ENCODE results near the gene ADTRP. TPM values are rescaled to one million over a fixed set of nuclear protein-coding genes. Genes with fewer than 3 reads are reported as not detected.

Gene ADTRP
- total and polyA plus RNA-seq, 2 donors (not counting 1 experiment from before 2014, with no cell fraction given) = 0.23 to 1.7 TPM

DNA sequence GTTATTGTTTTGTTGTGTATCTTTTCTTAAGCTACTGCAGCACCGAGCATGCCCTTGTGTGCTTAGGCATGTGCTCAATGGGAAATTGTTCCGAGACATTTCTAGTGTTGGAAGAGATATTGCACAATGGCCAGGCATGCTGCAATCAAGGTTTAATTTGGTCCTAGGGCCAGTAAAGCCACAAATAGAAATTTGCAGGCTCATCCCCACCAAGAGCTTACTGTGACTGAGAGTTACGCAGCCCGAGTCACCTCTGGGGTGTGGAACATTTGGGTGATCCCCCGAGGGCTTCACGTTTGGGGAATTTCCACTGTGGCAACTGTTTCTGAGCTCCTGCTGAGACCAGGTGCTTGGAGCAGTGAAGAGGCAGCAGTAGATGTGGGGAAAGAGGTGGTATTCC is 65.8 kb downstream of the ADTRP start:
- no peak overlapping the region for H3K4me2 ChIP-seq (ENCODE audit: extremely low read depth, insufficient read depth, low read length)
- H3K79me2 ChIP-seq (ENCODE audit: control insufficient read depth, insufficient read depth, low read length) = no peaks in the 10 kb centered on the region
- no peak overlapping the region for H3K27ac ChIP-seq (ENCODE audit: insufficient read depth, low read length)
- H3K27me3 ChIP-seq (ENCODE audit: control insufficient read depth, insufficient read depth, low read length) = no peaks in the 10 kb centered on the region
- H2AFZ ChIP-seq (ENCODE audit: low read length) = no peak overlapping the region
- H3K36me3 ChIP-seq (ENCODE audit: control insufficient read depth, insufficient read depth, low read length) = no peaks in the 10 kb centered on the region
- H4K20me1 ChIP-seq (ENCODE audit: control insufficient read depth, extremely low read depth, insufficient read depth, low read length) = no peaks in the 10 kb centered on the region
- H3K4me1 ChIP-seq (ENCODE audit: control insufficient read depth, extremely low read depth, insufficient read depth, low read length) = peaks cover 12% of the 10 kb centered on the region
- no peak overlapping the region for H3K9ac ChIP-seq (ENCODE audit: insufficient read depth, low read length)
- TF ChIP-seq, protein P1, sequence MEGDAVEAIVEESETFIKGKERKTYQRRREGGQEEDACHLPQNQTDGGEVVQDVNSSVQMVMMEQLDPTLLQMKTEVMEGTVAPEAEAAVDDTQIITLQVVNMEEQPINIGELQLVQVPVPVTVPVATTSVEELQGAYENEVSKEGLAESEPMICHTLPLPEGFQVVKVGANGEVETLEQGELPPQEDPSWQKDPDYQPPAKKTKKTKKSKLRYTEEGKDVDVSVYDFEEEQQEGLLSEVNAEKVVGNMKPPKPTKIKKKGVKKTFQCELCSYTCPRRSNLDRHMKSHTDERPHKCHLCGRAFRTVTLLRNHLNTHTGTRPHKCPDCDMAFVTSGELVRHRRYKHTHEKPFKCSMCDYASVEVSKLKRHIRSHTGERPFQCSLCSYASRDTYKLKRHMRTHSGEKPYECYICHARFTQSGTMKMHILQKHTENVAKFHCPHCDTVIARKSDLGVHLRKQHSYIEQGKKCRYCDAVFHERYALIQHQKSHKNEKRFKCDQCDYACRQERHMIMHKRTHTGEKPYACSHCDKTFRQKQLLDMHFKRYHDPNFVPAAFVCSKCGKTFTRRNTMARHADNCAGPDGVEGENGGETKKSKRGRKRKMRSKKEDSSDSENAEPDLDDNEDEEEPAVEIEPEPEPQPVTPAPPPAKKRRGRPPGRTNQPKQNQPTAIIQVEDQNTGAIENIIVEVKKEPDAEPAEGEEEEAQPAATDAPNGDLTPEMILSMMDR (conservative IDR thresholded peaks at IDR 0.05 in 1 of 2, IDR thresholded peaks at IDR 0.05 in 1 of 2; ENCODE audit: low read depth in 1 of 2, low read length in 2 of 2) = no peak
- no peak for TF ChIP-seq EZH2 (IDR thresholded peaks at IDR 0.05; ENCODE audit: low read length, missing control alignments)
- peak; percentile 17 to 44 for DNase-seq (ENCODE audit: low read depth in 2 of 2)
- H3K9me3 ChIP-seq (ENCODE audit: control insufficient read depth, insufficient read depth, low read depth, low read length) = no peaks in the 10 kb centered on the region
- H3K4me3 ChIP-seq (replicated peaks in 1 of 4; ENCODE audit: control extremely low read depth in 1 of 4, insufficient read depth in 1 of 4, low read depth in 3 of 4, low read length in 4 of 4) = no peak overlapping the region

DNA sequence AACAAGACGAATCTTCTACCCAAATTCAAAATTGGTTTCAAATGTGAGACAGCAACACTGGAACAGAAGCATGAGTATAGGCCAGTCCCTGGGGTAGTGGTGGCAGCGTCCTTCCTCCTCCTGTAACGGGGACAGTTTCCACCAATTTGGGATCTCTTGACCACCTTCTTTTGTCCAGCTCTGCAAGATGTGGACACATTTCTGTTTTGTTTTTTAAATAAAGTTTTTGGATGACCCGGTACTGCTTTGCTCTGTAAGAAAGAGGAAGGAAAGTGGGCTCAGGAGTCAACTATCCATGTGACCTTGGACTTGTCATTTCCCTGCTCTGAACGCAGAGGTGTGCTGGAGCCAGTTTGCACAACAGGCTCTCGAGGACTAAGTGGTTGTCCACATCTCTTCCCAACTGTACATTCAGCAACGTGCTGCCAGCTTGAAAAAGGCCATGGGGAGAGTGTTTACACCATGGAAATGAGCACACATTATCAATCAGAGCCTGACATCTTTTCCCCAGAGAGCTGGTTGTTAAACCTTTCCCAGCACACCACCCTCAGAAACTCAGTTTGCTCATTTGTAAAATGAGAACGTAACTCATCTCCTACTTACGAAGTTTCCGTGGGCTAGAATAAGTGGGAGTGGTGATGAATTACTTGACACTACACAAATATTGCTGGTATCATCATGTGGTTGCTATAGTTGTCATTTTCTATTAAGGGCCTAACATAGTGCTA is 66.5 kb downstream of the ADTRP start:
- Histone ChIP-seq H3K9ac (ENCODE audit: insufficient read depth, low read length) (no peak overlapping the region), H3K9me3 (ENCODE audit: control insufficient read depth, insufficient read depth, low read depth, low read length) (no peaks in the 10 kb centered on the region), H4K20me1 (ENCODE audit: control insufficient read depth, extremely low read depth, insufficient read depth, low read length) (no peaks in the 10 kb centered on the region), H3K79me2 (ENCODE audit: control insufficient read depth, insufficient read depth, low read length) (no peaks in the 10 kb centered on the region), H3K27me3 (ENCODE audit: control insufficient read depth, insufficient read depth, low read length) (no peaks in the 10 kb centered on the region), H3K27ac (ENCODE audit: insufficient read depth, low read length) (peak overlapping the region; percentile 18), H3K4me3 (replicated peaks in 1 of 4; ENCODE audit: control extremely low read depth in 1 of 4, insufficient read depth in 1 of 4, low read depth in 3 of 4, low read length in 4 of 4) (no peak overlapping the region), H3K36me3 (ENCODE audit: control insufficient read depth, insufficient read depth, low read length) (no peaks in the 10 kb centered on the region), H3K4me1 (ENCODE audit: control insufficient read depth, extremely low read depth, insufficient read depth, low read length) (peaks cover 12% of the 10 kb centered on the region), H3K4me2 (ENCODE audit: extremely low read depth, insufficient read depth, low read length) (peak overlapping the region; percentile 11), H2AFZ (ENCODE audit: low read length) (peak overlapping the region; percentile 58)
- DNase-seq (ENCODE audit: low read depth in 2 of 2) = peak; percentile 12 to 23
- no peak for TF ChIP-seq EZH2 (IDR thresholded peaks at IDR 0.05; ENCODE audit: low read length, missing control alignments)
- TF ChIP-seq, protein P1 (conservative IDR thresholded peaks at IDR 0.05 in 1 of 2, IDR thresholded peaks at IDR 0.05 in 1 of 2; ENCODE audit: low read depth in 1 of 2, low read length in 2 of 2) = no peak

DNA sequence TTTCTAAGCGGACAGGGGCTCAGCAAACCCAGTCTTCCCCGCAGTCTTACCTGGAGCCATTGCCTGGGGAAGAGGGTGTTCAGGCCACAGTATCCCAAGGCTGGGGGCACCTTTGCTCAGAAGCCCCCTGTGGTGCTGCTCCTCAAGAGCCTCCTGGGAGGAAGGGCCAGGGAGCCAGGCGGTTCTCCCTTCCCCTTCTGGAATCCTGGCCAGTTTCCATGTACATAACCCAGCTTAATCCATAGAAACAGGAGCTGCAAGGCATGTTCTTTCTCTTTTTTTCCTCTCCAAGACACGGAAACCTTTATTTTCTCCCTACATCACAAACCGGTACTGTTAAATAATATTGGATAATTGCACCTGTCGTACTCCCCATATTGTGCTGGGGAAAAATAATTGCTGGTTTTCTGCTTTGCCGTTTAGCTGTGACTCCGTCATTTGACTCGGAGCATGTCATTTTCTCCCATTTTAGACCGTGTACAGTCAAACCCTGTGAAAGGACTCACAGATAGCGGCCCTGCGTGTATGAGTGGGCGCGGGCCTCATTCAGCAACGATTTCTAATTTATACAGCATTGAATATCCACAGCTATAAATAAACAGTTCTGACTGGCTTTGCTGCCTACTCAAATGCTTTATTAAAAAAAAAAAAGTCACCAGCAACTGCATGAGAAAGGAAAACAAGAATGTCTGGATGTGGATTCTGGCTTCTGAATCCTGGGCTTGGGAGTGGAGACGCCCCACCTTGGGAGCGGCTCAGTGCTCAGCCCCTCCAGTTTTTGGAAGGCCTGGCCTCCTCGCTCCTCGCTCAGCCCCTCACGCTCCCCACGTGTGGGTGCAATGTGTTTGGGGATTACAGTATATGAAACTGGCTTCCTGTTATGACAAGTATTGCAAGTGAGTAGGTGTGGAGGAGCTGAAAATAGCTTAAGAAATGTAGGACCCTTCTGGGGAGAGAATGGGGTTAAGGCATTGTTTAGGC is 67.3 kb downstream of the ADTRP start:
- peak overlapping the region; percentile 58 for H2AFZ ChIP-seq (ENCODE audit: low read length)
- TF ChIP-seq EZH2 (IDR thresholded peaks at IDR 0.05; ENCODE audit: low read length, missing control alignments) = no peak
- TF ChIP-seq, protein P1 (conservative IDR thresholded peaks at IDR 0.05 in 1 of 2, IDR thresholded peaks at IDR 0.05 in 1 of 2; ENCODE audit: low read depth in 1 of 2, low read length in 2 of 2) = no peak
- H3K9me3 ChIP-seq (ENCODE audit: control insufficient read depth, insufficient read depth, low read depth, low read length) = no peaks in the 10 kb centered on the region
- H3K4me2 ChIP-seq (ENCODE audit: extremely low read depth, insufficient read depth, low read length) = peak overlapping the region; percentile 11
- no peaks in the 10 kb centered on the region for H3K79me2 ChIP-seq (ENCODE audit: control insufficient read depth, insufficient read depth, low read length)
- no peaks in the 10 kb centered on the region for H4K20me1 ChIP-seq (ENCODE audit: control insufficient read depth, extremely low read depth, insufficient read depth, low read length)
- DNase-seq (ENCODE audit: low read depth in 2 of 2) = peak; percentile 8 to 34
- peak overlapping the region; percentile 18 for H3K27ac ChIP-seq (ENCODE audit: insufficient read depth, low read length)
- H3K27me3 ChIP-seq (ENCODE audit: control insufficient read depth, insufficient read depth, low read length) = no peaks in the 10 kb centered on the region
- H3K9ac ChIP-seq (ENCODE audit: insufficient read depth, low read length) = no peak overlapping the region
- no peaks in the 10 kb centered on the region for H3K36me3 ChIP-seq (ENCODE audit: control insufficient read depth, insufficient read depth, low read length)
- no peak overlapping the region for H3K4me3 ChIP-seq (replicated peaks in 1 of 4; ENCODE audit: control extremely low read depth in 1 of 4, insufficient read depth in 1 of 4, low read depth in 3 of 4, low read length in 4 of 4)
- H3K4me1 ChIP-seq (ENCODE audit: control insufficient read depth, extremely low read depth, insufficient read depth, low read length) = peaks cover 12% of the 10 kb centered on the region
